Activated CD8-positive, alpha-beta memory T cell treated with anti-CD3 and anti-CD28 coated beads, Interleukin-2, amount 50 U/mL, for 1 hour (primary cell): Measurements from ENCODE around the gene GLS.
"Not testable (repeated sequence)": the region's sequence is repeated elsewhere in the genome, so short reads cannot be mapped to it uniquely, and the experiment has no call there.

ENCODE experiments used
- DNase-seq: peaks from one replicate; pipeline ENCODE4 v3.0.0-alpha.2; 2020; ENCODE audit errors: extremely low read depth

GLS gene

GRCh38 chr2:190885844-190886243 is 5.2 kb downstream of the GLS start:
- not testable (repeated sequence) for DNase-seq

GRCh38 chr2:190887089-190887488 is 6.5 kb downstream of the GLS start:
- no peak for DNase-seq

GRCh38 chr2:190888449-190888848 is 7.8 kb downstream of the GLS start:
- DNase-seq: no peak

- no peak for DNase-seq
These were observed 8.7 kb downstream of the GLS start for GRCh38 chr2:190889175-190889943.

GRCh38 chr2:190891372-190891771 is 10.8 kb downstream of the GLS start:
- no peak for DNase-seq

GRCh38 chr2:190891889-190892288 is 11.3 kb downstream of the GLS start:
- no peak for DNase-seq

GRCh38 chr2:190893157-190893556 is 12.5 kb downstream of the GLS start:
- no peak for DNase-seq

GRCh38 chr2:190896477-190896876 is 15.9 kb downstream of the GLS start:
- DNase-seq: no peak

- no peak for DNase-seq
These were observed 23.3 kb downstream of the GLS start for GRCh38 chr2:190903693-190904450.

- no peak for DNase-seq
These were observed 24.1 kb downstream of the GLS start for GRCh38 chr2:190904640-190905261.

- no peak for DNase-seq
These were observed 27.9 kb downstream of the GLS start for GRCh38 chr2:190908532-190908931.

- DNase-seq: no peak
These were observed 29.1 kb downstream of the GLS start for GRCh38 chr2:190909680-190910079.

- DNase-seq: no peak
These were observed 29.9 kb downstream of the GLS start for GRCh38 chr2:190910341-190911136.

- DNase-seq: no peak
These were observed 31.2 kb downstream of the GLS start for GRCh38 chr2:190911813-190912212.

GRCh38 chr2:190912726-190913125 is 32.1 kb downstream of the GLS start:
- no peak for DNase-seq

- no peak for DNase-seq
These were observed 33.1 kb downstream of the GLS start for GRCh38 chr2:190913725-190914124.

- no peak for DNase-seq
These were observed 36.2 kb downstream of the GLS start for GRCh38 chr2:190916829-190917228.

- no peak for DNase-seq
These were observed 39.5 kb downstream of the GLS start for GRCh38 chr2:190920085-190920484.

GRCh38 chr2:190922376-190922775 is 41.8 kb downstream of the GLS start:
- no peak for DNase-seq

- DNase-seq: no peak
These were observed 46.7 kb downstream of the GLS start for GRCh38 chr2:190927301-190927700.

- DNase-seq: no peak
These were observed 49.3 kb downstream of the GLS start for GRCh38 chr2:190929919-190930318.

GRCh38 chr2:190930411-190930810 is 49.8 kb downstream of the GLS start:
- no peak for DNase-seq
